ENCODE data around the gene ZNF892. TPM values are rescaled to one million over a fixed set of nuclear protein-coding genes. Genes with fewer than 3 reads are reported as not detected.

Gene ZNF892
- total and polyA plus RNA-seq, 4 donors: 0.17 to 2.2 (median 1.3) TPM; not detected in 1

- Histone ChIP-seq H3K9ac (ENCODE audit: low read depth in 1 of 2, low read length in 2 of 2) (peak within 1 kb of the TSS in 1 of 2 donors; percentile 72), H3K36me3 (ENCODE audit: control insufficient read depth in 4 of 4, insufficient read depth in 3 of 4, low read depth in 1 of 4, low read length in 3 of 4) (peaks cover 0 to 14% (median 8%) of the 10 kb centered on the region in 4 donors), H3K27me3 (ENCODE audit: control insufficient read depth in 4 of 4, insufficient read depth in 4 of 4, low read length in 3 of 4) (no peaks in the 10 kb centered on the region), H3K9me3 (ENCODE audit: control insufficient read depth in 4 of 4, low read length in 3 of 4) (peaks cover 6 to 19% (median 10%) of the 10 kb centered on the region in 4 donors), H3K27ac (ENCODE audit: low read depth in 1 of 2, low read length in 2 of 2) (peak within 1 kb of the TSS; percentile 53 to 65), H3K4me1 (ENCODE audit: control insufficient read depth in 4 of 4, insufficient read depth in 4 of 4, low read length in 3 of 4) (peaks cover 2 to 23% (median 13%) of the 10 kb centered on the region in 4 donors), H3K4me3 (ENCODE audit: low read depth in 1 of 3, low read length in 3 of 3) (peak within 1 kb of the TSS; percentile 71 to 82 (median 71))
- no peak for TF ChIP-seq FOXA1 (IDR thresholded peaks at IDR 0.05)
- no peak for TF ChIP-seq CTCF (IDR thresholded peaks at IDR 0.05; ENCODE audit: low read depth, low read length, missing input control)
- whole genome bisulfite sequencing: 11% methylated on average over 64 of the region's 64 CpGs
- DNase-seq (ENCODE audit: low spot score): peak; percentile 67
Observed at GRCh38 chr2:95159690-95160449, 47.5 kb upstream of the ZNF892 start, which contains the start of gene ZNF514. ZNF514 (minus strand) TSS chr2:95159848; CDS start chr2:95153253, 6,595 bp downstream.

DNA sequence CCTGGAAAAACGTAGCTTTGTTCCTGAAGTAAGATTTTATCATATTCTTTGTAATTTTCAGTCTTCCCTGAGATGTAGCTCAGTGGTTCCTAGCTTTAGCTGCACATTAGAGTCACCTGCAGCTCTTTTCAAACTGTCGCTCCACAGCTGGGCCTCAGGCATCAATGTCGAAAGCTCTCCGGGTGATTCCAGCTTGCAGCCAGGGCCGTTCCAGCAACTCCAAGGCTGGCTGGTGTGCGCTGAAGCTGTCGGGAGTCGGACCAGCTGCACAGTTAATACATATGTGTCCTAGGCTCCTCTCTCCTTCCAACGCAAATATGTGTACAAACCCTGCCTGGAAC is 42.3 kb upstream of the ZNF892 start:
- H3K4me1 ChIP-seq (ENCODE audit: control insufficient read depth in 4 of 4, insufficient read depth in 4 of 4, low read length in 3 of 4): peaks cover 2 to 22% (median 18%) of the 10 kb centered on the region in 4 donors
- no peaks in the 10 kb centered on the region for H3K36me3 ChIP-seq (ENCODE audit: control insufficient read depth in 4 of 4, insufficient read depth in 3 of 4, low read depth in 1 of 4, low read length in 3 of 4)
- peaks cover 0 to 1% (median 0%) of the 10 kb centered on the region in 4 donors for H3K9me3 ChIP-seq (ENCODE audit: control insufficient read depth in 4 of 4, low read length in 3 of 4)
- peak overlapping the region; percentile 94 to 97 for H3K27ac ChIP-seq (ENCODE audit: low read depth in 1 of 2, low read length in 2 of 2)
- H3K27me3 ChIP-seq (ENCODE audit: control insufficient read depth in 4 of 4, insufficient read depth in 4 of 4, low read length in 3 of 4): no peaks in the 10 kb centered on the region
- no peak for DNase-seq (ENCODE audit: low spot score)
- peak overlapping the region; percentile 85 to 100 (median 96) for H3K4me3 ChIP-seq (ENCODE audit: low read depth in 1 of 3, low read length in 3 of 3)
- WGBS: 1% methylated on average over 9 of the region's 9 CpGs
- H3K9ac ChIP-seq (ENCODE audit: low read depth in 1 of 2, low read length in 2 of 2): peak overlapping the region; percentile 91 to 94
- TF ChIP-seq JUND (IDR thresholded peaks at IDR 0.05) (no peak), FOXA1 (IDR thresholded peaks at IDR 0.05) (no peak), ZBTB33 (IDR thresholded peaks at IDR 0.05) (no peak), ATF3 (IDR thresholded peaks at IDR 0.05) (no peak), HNF4G (IDR thresholded peaks at IDR 0.05) (no peak), TAF1 (conservative IDR thresholded peaks at IDR 0.05) (no peak), RAD21 (IDR thresholded peaks at IDR 0.05) (no peak), HNF4A (conservative IDR thresholded peaks at IDR 0.05) (no peak), GABPA (IDR thresholded peaks at IDR 0.05 in 1 of 2, conservative IDR thresholded peaks at IDR 0.05 in 1 of 2) (no peak), FOXA2 (IDR thresholded peaks at IDR 0.05) (no peak), CTCF (IDR thresholded peaks at IDR 0.05; ENCODE audit: low read depth, low read length, missing input control) (no peak), SP1 (IDR thresholded peaks at IDR 0.05) (no peak), NR2F2 (IDR thresholded peaks at IDR 0.05) (no peak), EGR1 (IDR thresholded peaks at IDR 0.05; ENCODE audit: low read depth in 2 of 2) (no peak), RXRA (IDR thresholded peaks at IDR 0.05) (no peak), YY1 (IDR thresholded peaks at IDR 0.05) (no peak)
- TF ChIP-seq, protein P1, sequence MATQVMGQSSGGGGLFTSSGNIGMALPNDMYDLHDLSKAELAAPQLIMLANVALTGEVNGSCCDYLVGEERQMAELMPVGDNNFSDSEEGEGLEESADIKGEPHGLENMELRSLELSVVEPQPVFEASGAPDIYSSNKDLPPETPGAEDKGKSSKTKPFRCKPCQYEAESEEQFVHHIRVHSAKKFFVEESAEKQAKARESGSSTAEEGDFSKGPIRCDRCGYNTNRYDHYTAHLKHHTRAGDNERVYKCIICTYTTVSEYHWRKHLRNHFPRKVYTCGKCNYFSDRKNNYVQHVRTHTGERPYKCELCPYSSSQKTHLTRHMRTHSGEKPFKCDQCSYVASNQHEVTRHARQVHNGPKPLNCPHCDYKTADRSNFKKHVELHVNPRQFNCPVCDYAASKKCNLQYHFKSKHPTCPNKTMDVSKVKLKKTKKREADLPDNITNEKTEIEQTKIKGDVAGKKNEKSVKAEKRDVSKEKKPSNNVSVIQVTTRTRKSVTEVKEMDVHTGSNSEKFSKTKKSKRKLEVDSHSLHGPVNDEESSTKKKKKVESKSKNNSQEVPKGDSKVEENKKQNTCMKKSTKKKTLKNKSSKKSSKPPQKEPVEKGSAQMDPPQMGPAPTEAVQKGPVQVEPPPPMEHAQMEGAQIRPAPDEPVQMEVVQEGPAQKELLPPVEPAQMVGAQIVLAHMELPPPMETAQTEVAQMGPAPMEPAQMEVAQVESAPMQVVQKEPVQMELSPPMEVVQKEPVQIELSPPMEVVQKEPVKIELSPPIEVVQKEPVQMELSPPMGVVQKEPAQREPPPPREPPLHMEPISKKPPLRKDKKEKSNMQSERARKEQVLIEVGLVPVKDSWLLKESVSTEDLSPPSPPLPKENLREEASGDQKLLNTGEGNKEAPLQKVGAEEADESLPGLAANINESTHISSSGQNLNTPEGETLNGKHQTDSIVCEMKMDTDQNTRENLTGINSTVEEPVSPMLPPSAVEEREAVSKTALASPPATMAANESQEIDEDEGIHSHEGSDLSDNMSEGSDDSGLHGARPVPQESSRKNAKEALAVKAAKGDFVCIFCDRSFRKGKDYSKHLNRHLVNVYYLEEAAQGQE (IDR thresholded peaks at IDR 0.05): no peak
- TF ChIP-seq, protein P2, sequence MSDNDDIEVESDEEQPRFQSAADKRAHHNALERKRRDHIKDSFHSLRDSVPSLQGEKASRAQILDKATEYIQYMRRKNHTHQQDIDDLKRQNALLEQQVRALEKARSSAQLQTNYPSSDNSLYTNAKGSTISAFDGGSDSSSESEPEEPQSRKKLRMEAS (IDR thresholded peaks at IDR 0.05): no peak

Data from liver (tissue), 9 donors.